ENCODE data around the gene SETDB2.

DNA sequence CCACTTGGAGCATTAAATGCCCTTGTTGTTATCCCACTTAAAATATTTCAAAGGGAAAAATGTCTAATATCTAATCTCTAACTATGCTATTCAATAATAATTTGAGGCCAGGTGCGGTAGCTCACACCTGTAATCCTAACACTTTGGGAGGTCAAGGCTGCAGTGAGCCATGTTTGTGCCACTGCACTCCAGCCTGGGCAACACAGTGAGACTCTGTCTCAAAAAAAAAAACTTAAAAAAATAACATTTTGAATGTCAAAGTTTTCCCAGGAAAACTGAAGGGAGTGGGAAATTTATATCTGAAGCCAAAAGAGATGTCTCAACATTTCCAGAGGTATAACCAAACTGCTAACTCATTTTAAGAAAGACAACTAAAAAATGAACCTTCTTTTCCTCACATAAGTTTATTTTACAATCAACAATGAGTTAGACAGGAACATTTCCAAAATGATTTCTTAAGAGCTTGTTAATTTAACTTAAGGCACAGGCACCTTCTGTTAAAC is 48.1 kb upstream of the SETDB2 start:
- TF ChIP-seq EZH2 (IDR thresholded peaks at IDR 0.05; ENCODE audit: borderline replicate concordance, control insufficient read depth, low read depth, low read length) (no peak), POLR2A (IDR thresholded peaks at IDR 0.05; ENCODE audit: low read depth, low read length) (no peak), YY1 (IDR thresholded peaks at IDR 0.05; ENCODE audit: low read depth, low read length) (no peak), POLR2AphosphoS5 (IDR thresholded peaks at IDR 0.05; ENCODE audit: low read length) (no peak), EED (IDR thresholded peaks at IDR 0.05; ENCODE audit: low read depth) (no peak), MAX (IDR thresholded peaks at IDR 0.05; ENCODE audit: low read depth, low read length) (no peak), RAD21 (IDR thresholded peaks at IDR 0.05; ENCODE audit: insufficient read depth, low read depth, low read length) (no peak), RFX5 (IDR thresholded peaks at IDR 0.05; ENCODE audit: low read depth, low read length) (no peak), MYC (IDR thresholded peaks at IDR 0.05; ENCODE audit: insufficient read depth, insufficient read length, insufficient replicate concordance, low read length, severe bottlenecking) (no peak), NKRF (conservative IDR thresholded peaks at IDR 0.05) (no peak)
- TF ChIP-seq, protein P1, sequence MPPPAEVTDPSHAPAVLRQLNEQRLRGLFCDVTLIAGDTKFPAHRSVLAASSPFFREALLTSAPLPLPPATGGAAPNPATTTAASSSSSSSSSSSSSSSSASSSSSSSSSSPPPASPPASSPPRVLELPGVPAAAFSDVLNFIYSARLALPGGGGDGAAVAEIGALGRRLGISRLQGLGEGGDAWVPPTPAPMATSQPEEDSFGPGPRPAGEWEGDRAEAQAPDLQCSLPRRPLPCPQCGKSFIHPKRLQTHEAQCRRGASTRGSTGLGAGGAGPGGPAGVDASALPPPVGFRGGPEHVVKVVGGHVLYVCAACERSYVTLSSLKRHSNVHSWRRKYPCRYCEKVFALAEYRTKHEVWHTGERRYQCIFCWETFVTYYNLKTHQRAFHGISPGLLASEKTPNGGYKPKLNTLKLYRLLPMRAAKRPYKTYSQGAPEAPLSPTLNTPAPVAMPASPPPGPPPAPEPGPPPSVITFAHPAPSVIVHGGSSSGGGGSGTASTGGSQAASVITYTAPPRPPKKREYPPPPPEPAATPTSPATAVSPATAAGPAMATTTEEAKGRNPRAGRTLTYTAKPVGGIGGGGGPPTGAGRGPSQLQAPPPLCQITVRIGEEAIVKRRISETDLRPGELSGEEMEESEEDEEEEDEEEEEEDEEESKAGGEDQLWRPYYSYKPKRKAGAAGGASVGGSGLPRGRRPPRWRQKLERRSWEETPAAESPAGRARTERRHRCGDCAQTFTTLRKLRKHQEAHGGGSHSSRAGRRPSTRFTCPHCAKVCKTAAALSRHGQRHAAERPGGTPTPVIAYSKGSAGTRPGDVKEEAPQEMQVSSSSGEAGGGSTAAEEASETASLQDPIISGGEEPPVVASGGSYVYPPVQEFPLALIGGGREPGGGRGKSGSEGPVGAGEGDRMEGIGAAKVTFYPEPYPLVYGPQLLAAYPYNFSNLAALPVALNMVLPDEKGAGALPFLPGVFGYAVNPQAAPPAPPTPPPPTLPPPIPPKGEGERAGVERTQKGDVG (CRISPR knock-in tag; IDR thresholded peaks at IDR 0.05) = no peak

Data from GM12878 (cell line).